Activated CD4-positive, alpha-beta T cell treated with anti-CD3 and anti-CD28 coated beads, Interleukin-2, amount 50 U/mL, for 16 hours (primary cell): ENCODE data around the gene FRMPD1.

Experiments
- DNase-seq: peaks from one replicate; pipeline ENCODE4 v3.0.0-alpha.2; 2020

Gene FRMPD1

GRCh38 chr9:37788332-37788731 lies 137.6 kb downstream of the FRMPD1 start:
- no peak for DNase-seq

- no peak for DNase-seq
Observed at GRCh38 chr9:37790096-37790495, 139.3 kb downstream of the FRMPD1 start.

GRCh38 chr9:37792122-37792521 lies 141.4 kb downstream of the FRMPD1 start:
- no peak for DNase-seq

- no peak for DNase-seq
Observed at GRCh38 chr9:37796232-37796631, 145.5 kb downstream of the FRMPD1 start.
